Stomach (tissue), 9 donors: ENCODE results near the gene HIPK3. TPM values are rescaled to one million over a fixed set of nuclear protein-coding genes. Genes with fewer than 3 reads are reported as not detected.

Source experiments
- DNase-seq, 2 donors: peaks; one replicate each; pipeline versions ENCODE4 v3.0.0 to v3.0.0-alpha.2; 2013 to 2019
- H3K27ac ChIP-seq, 5 donors: fragments of 200-600 bp in 4 of 5; sonication (generic) in 4 of 5; one replicate each; pipeline ENCODE4 v1.5.1; 2013 to 2019; ENCODE audit warnings: mild to moderate bottlenecking in 1 of 5, moderate library complexity in 1 of 5
- H3K27me3 ChIP-seq, 3 donors: fragments of 200-600 bp; sonication (generic); one replicate each; pipeline ENCODE4 v1.5.1; 2017 to 2019; ENCODE audit warnings: mixed run types in 1 of 3
- H3K36me3 ChIP-seq, 4 donors: fragments of 200-600 bp; sonication (generic); 1 replicate in 3 of 4; 2 replicates in 1 of 4; pipeline ENCODE4 v1.5.1; 2016 to 2019
- H3K4me1 ChIP-seq, 4 donors: fragments of 200-600 bp; sonication (generic); one replicate each; pipeline ENCODE4 v1.5.1; 2016 to 2019
- H3K4me3 ChIP-seq, 4 donors: fragments of 200-600 bp; sonication (generic) in 3 of 4; one replicate each; pipeline ENCODE4 v1.5.1; 2016 to 2019; ENCODE audit warnings: mild to moderate bottlenecking in 1 of 4
- H3K9me3 ChIP-seq, 4 donors: fragments of 200-600 bp; sonication (generic); one replicate each; pipeline ENCODE4 v1.5.1; 2016 to 2019
- EP300 ChIP-seq: sonication (generic); formaldehyde crosslinking; IDR thresholded peaks from one replicate; pipeline ENCODE4 v1.6.1; 2017; ENCODE audit warnings: antibody characterized with exemption
- POLR2A ChIP-seq, 4 donors: fragments of 450-650 bp; IDR thresholded peaks; one replicate each; pipeline ENCODE4 v1.6.1; 2016; ENCODE audit warnings: antibody characterized with exemption in 4 of 4, control low read depth in 2 of 4, mild to moderate bottlenecking in 1 of 4, moderate library complexity in 1 of 4
- POLR2AphosphoS5 ChIP-seq, 3 donors: sonication (generic); formaldehyde crosslinking; IDR thresholded peaks; one replicate each; pipeline ENCODE4 v1.6.1; 2016; ENCODE audit warnings: antibody characterized with exemption in 3 of 3
- WGBS, 5 donors: extraction: QIAGEN DNeasy Blood & Tissue Kit in 3 of 5; methylation state at CpG; one replicate each; pipeline versions ENCODE4 v1.1.5 to v1.1.7; 2013 to 2018; 5-methylcytosine and 5-hydroxymethylcytosine counted together
- intact Hi-C: fragments of 100-400 bp; cut with DNase I; formaldehyde crosslinking; loops from one replicate; pipeline ENCODE4 v1.15.1; 2023; ENCODE audit warnings: low total_unique reads
- polyA plus RNA-seq, 3 donors: library from polyadenylated mRNA; stranded (reverse); fragments of 200-250 nt; gene quantifications; one replicate each; pipeline ENCODE4 v1.2.3, GENCODE V29; 2013
- total RNA-seq, 5 donors: library from RNA; depleted of rRNA; stranded (reverse); fragments of >200 nt; gene quantifications; one replicate each; pipeline versions ENCODE4 v1.1.0 to v1.2.3, GENCODE V29; 2014 to 2016
- TF ChIP-seq, protein P1 (sequence below), 7 experiments: fragments of 450-650 bp in 4 of 7; fragments of 200-600 bp in 3 of 7; sonication (generic) in 3 of 7; IDR thresholded peaks; one replicate each; pipeline ENCODE4 v1.5.1; 2016 to 2019; ENCODE audit warnings: antibody characterized with exemption in 7 of 7, control low read depth in 2 of 7, mild to moderate bottlenecking in 1 of 7
- donor health status: healthy with polysubstance abuse.
- donor health status: Bipolar disorder and iron deficiency.
- donor health status: healthy.

Gene HIPK3
- total and polyA plus RNA-seq, 8 donors: 10.6 to 222 (median 67.4) TPM

DNA sequence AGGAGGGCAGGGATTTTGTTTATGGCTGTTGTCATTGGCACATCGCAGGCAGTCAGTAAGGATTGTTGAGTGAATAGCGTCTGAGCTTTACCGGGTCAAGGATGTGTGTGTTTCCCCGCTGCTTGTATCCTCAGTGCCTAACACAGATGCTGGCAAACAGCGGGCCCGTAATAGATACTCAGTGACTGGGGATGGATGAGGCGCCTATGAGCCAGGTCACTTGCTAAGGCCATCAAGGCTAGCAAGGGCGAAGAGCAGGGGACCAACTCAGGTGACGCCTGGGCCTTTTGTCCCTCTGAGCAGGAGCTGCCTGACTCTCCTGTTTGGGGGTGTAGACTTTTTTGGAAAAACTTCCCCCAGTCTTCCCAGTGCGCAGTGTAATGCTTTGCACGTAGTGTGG, 118.1 kb downstream of the HIPK3 start:
- H3K4me3 ChIP-seq: peak overlapping the region in 3 of 4 donors; percentile 45 to 71 (median 54)
- 77 to 85% (median 82%) methylated on average over 9 to 11 of the region's 11 CpGs for WGBS, 5 donors
- intact Hi-C loops: no loop called here

GRCh38 chr11:33375688-33376311, 118.6 kb downstream of the HIPK3 start, which contains the start of gene KIAA1549L:
KIAA1549L (plus strand) TSS chr11:33376108.
- WGBS, 5 donors: 1 to 18% (median 2%) methylated on average over 9 to 69 of the region's 70 CpGs
- H3K9me3 ChIP-seq: no peaks in the 10 kb centered on the region
- DNase-seq: peak in 1 of 2 donors; percentile 53
- peaks cover 9 to 20% (median 16%) of the 10 kb centered on the region in 4 donors for H3K4me1 ChIP-seq
- intact Hi-C loops: no loop called here
- no peak within 1 kb of the TSS for H3K27ac ChIP-seq
- H3K36me3 ChIP-seq: no peaks in the 10 kb centered on the region
- TF ChIP-seq, protein P1, sequence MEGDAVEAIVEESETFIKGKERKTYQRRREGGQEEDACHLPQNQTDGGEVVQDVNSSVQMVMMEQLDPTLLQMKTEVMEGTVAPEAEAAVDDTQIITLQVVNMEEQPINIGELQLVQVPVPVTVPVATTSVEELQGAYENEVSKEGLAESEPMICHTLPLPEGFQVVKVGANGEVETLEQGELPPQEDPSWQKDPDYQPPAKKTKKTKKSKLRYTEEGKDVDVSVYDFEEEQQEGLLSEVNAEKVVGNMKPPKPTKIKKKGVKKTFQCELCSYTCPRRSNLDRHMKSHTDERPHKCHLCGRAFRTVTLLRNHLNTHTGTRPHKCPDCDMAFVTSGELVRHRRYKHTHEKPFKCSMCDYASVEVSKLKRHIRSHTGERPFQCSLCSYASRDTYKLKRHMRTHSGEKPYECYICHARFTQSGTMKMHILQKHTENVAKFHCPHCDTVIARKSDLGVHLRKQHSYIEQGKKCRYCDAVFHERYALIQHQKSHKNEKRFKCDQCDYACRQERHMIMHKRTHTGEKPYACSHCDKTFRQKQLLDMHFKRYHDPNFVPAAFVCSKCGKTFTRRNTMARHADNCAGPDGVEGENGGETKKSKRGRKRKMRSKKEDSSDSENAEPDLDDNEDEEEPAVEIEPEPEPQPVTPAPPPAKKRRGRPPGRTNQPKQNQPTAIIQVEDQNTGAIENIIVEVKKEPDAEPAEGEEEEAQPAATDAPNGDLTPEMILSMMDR (IDR thresholded peaks at IDR 0.05): no peak
- TF ChIP-seq EP300 (no peak), POLR2AphosphoS5 (IDR thresholded peaks at IDR 0.05) (no peak), POLR2A (IDR thresholded peaks at IDR 0.05) (no peak)
- peak within 1 kb of the TSS; percentile 44 to 71 (median 50) for H3K4me3 ChIP-seq
- H3K27me3 ChIP-seq: peaks cover 5 to 76% (median 30%) of the 10 kb centered on the region in 3 donors

More for the DNA sequence above, 118.1 kb downstream of the HIPK3 start:
- Histone ChIP-seq H3K9me3 (no peaks in the 10 kb centered on the region), H3K4me1 (peaks cover 9 to 20% (median 16%) of the 10 kb centered on the region in 4 donors), H3K27ac (no peak overlapping the region), H3K27me3 (peaks cover 5 to 80% (median 30%) of the 10 kb centered on the region in 3 donors), H3K36me3 (no peaks in the 10 kb centered on the region)
- TF ChIP-seq EP300: no peak
- no peak for TF ChIP-seq POLR2AphosphoS5 (IDR thresholded peaks at IDR 0.05)
- no peak for TF ChIP-seq POLR2A (IDR thresholded peaks at IDR 0.05)
- TF ChIP-seq, protein P1 (IDR thresholded peaks at IDR 0.05): no peak
- no peak for DNase-seq

GRCh38 chr11:33376331-33377310, 119.4 kb downstream of the HIPK3 start:
- peak in 1 of 2 donors; percentile 55 for DNase-seq
- 3 to 9% (median 4%) methylated on average over 36 to 102 of the region's 106 CpGs for WGBS, 5 donors
- TF ChIP-seq, protein P1 (IDR thresholded peaks at IDR 0.05): no peak
- TF ChIP-seq POLR2AphosphoS5 (IDR thresholded peaks at IDR 0.05) (no peak), EP300 (no peak), POLR2A (IDR thresholded peaks at IDR 0.05) (no peak)
- no peak overlapping the region for H3K27ac ChIP-seq
- no peaks in the 10 kb centered on the region for H3K36me3 ChIP-seq
- intact Hi-C loops: no loop called here
- peaks cover 5 to 67% (median 30%) of the 10 kb centered on the region in 3 donors for H3K27me3 ChIP-seq
- H3K4me3 ChIP-seq: peak overlapping the region; percentile 44 to 71 (median 50)
- H3K4me1 ChIP-seq: peaks cover 9 to 17% (median 16%) of the 10 kb centered on the region in 4 donors
- H3K9me3 ChIP-seq: no peaks in the 10 kb centered on the region
